Right ventricle myocardium inferior (tissue), 1 donor: ENCODE measurements around the gene LCE3E. TPM values are rescaled to one million over a fixed set of nuclear protein-coding genes. Genes with fewer than 3 reads are reported as not detected.

ENCODE experiments used
- ATAC-seq: fragments of 200-7000 bp; cut with Tn5 transposase; one replicate; pipeline ENCODE4 v1.9.1; 2020; ENCODE audit warnings: mild to moderate bottlenecking, moderate library complexity
- DNase-seq: peaks from one replicate; pipeline ENCODE4 v3.0.0; 2021; ENCODE audit errors: missing footprints
- intact Hi-C: fragments of 100-400 bp; cut with DNase I; formaldehyde crosslinking; loops from one replicate; pipeline ENCODE4 v1.11.0; 2022
- total RNA-seq: library from RNA; stranded (reverse); fragmentation: NEBNext Ultra II Directional; extraction: Animal tissue kit (Norgen Biotek cat#: 25700); gene quantifications from one replicate; pipeline ENCODE4 v1.2.1, GENCODE V29; 2021
- donor health status: DM: no; HTN: yes; CAD: no; lungs with severe emphysema.

The LCE3E gene
- total RNA-seq, 1 donor from 2014 or later = not detected

- intact Hi-C loops = no loop called here
- no peak for DNase-seq
- ATAC-seq = no peak
These were observed 46.7 kb downstream of the LCE3E start for GRCh38 chr1:152519851-152520250.

- intact Hi-C loops = no loop called here
- DNase-seq (no peak), ATAC-seq (no peak)
These were observed 49.3 kb downstream of the LCE3E start for GRCh38 chr1:152517237-152517811.

GRCh38 chr1:152516082-152516481 is 50.5 kb downstream of the LCE3E start:
- intact Hi-C loops = no loop called here
- no peak for DNase-seq
- ATAC-seq = no peak

Other genes starting within 250 kb of the LCE3E start
- gene FLG, start 241.5 kb downstream of the LCE3E start, total RNA-seq = not detected
- not detected for gene FLG2, start 206.8 kb downstream of the LCE3E start, total RNA-seq
- gene CRNN, start 152.5 kb downstream of the LCE3E start, total RNA-seq = not detected
- gene LCE5A, start 56.0 kb downstream of the LCE3E start, total RNA-seq = not detected
- gene CRCT1, start 52.3 kb downstream of the LCE3E start, total RNA-seq = not detected
- gene LCE3D, start 13.7 kb upstream of the LCE3E start, total RNA-seq = not detected
- gene LCE3C, start 33.5 kb upstream of the LCE3E start, total RNA-seq = not detected
- gene LCE3B, start 47.0 kb upstream of the LCE3E start, total RNA-seq = not detected
- not detected for gene LCE3A, start 56.3 kb upstream of the LCE3E start, total RNA-seq
- not detected for gene LCE2D, start 96.6 kb upstream of the LCE3E start, total RNA-seq
- not detected for gene LCE2C, start 108.5 kb upstream of the LCE3E start, total RNA-seq
- not detected for gene LCE2B, start 119.3 kb upstream of the LCE3E start, total RNA-seq
- gene LCE2A, start 131.6 kb upstream of the LCE3E start, total RNA-seq = not detected
- not detected for gene LCE4A, start 141.4 kb upstream of the LCE3E start, total RNA-seq
- not detected for gene KPRP, start 191.2 kb upstream of the LCE3E start, total RNA-seq
- not detected for gene LCE1F, start 208.4 kb upstream of the LCE3E start, total RNA-seq
- not detected for gene LCE1E, start 219.5 kb upstream of the LCE3E start, total RNA-seq
- gene LCE1D, start 229.9 kb upstream of the LCE3E start, total RNA-seq = not detected
- not detected for gene LCE1C, start 239.9 kb upstream of the LCE3E start, total RNA-seq
- not detected for gene LCE1B, start 245.2 kb upstream of the LCE3E start, total RNA-seq